Measurements from ENCODE around the gene ADGRL4.
"Not testable (repeated sequence)": the region's sequence is repeated elsewhere in the genome, so short reads cannot be mapped to it uniquely, and the experiment has no call there.

ADGRL4 gene

GRCh38 chr1:78916986-78917385 is 89.5 kb downstream of the ADGRL4 start:
- no peak for DNase-seq

GRCh38 chr1:78913950-78914349 is 92.6 kb downstream of the ADGRL4 start:
- DNase-seq, result no peak

- DNase-seq, result no peak
Observed at GRCh38 chr1:78911956-78912880, 94.3 kb downstream of the ADGRL4 start.

GRCh38 chr1:78902641-78903040 is 103.9 kb downstream of the ADGRL4 start:
- no peak for DNase-seq

- DNase-seq, result no peak
Observed at GRCh38 chr1:78894811-78895210, 111.7 kb downstream of the ADGRL4 start.

- no peak for DNase-seq
Observed at GRCh38 chr1:78892260-78892840, 114.2 kb downstream of the ADGRL4 start.

GRCh38 chr1:78887458-78887857 is 119.1 kb downstream of the ADGRL4 start:
- no peak for DNase-seq

- DNase-seq, result no peak
Observed at GRCh38 chr1:78884685-78885452, 121.7 kb downstream of the ADGRL4 start.

- DNase-seq, result no peak
Observed at GRCh38 chr1:78880223-78880622, 126.3 kb downstream of the ADGRL4 start.

GRCh38 chr1:78875986-78876385 is 130.5 kb downstream of the ADGRL4 start:
- DNase-seq, result not testable (repeated sequence)

- not testable (repeated sequence) for DNase-seq
Observed at GRCh38 chr1:78872801-78873200, 133.7 kb downstream of the ADGRL4 start.

- DNase-seq, result no peak
Observed at GRCh38 chr1:78871249-78871648, 135.3 kb downstream of the ADGRL4 start.

GRCh38 chr1:78869136-78869535 is 137.4 kb downstream of the ADGRL4 start:
- DNase-seq, result no peak

GRCh38 chr1:78864175-78864574 is 142.4 kb downstream of the ADGRL4 start:
- DNase-seq, result no peak

GRCh38 chr1:78856096-78856495 is 150.4 kb downstream of the ADGRL4 start:
- DNase-seq, result no peak

GRCh38 chr1:78855258-78855657 is 151.3 kb downstream of the ADGRL4 start:
- DNase-seq, result no peak

- no peak for DNase-seq
Observed at GRCh38 chr1:78854556-78854955, 152.0 kb downstream of the ADGRL4 start.

- DNase-seq, result no peak
Observed at GRCh38 chr1:78843546-78843945, 163.0 kb downstream of the ADGRL4 start.

- DNase-seq, result no peak
Observed at GRCh38 chr1:78843111-78843510, 163.4 kb downstream of the ADGRL4 start.

GRCh38 chr1:78840453-78841271 is 165.9 kb downstream of the ADGRL4 start:
- DNase-seq, result no peak
